DMS79 treated with DMSO at 0.1 percent for 48 hours (cell line): ENCODE results near the gene HCAR2.
"Not testable (repeated sequence)": the region's sequence is repeated elsewhere in the genome, so short reads cannot be mapped to it uniquely, and the experiment has no call there.

ENCODE experiments used
- DNase-seq: peaks from one replicate; lab custom pipeline; 2025; lab: John Stamatoyannopoulos, UW

HCAR2 gene

GRCh38 chr12:122665349-122665748 lies 37.8 kb downstream of the HCAR2 start:
- no peak for DNase-seq

DNA sequence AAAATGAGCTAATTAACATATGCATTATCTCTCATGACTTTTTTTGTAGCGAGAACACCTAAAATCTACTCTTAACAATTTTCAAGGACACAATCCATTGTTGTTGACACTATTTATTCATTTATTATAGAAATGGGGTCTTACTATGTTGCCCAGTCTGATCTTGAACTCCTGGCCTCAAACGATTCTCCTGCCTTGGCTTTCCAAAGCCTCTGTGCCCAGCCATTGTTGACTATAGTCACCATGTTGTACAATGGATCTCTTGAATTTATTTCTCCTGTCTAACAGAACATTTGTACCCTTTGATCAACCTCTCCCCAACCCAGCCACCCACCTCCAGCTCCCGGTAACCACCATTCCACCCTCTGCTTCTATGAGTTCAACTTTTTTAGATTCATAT lies 41.2 kb downstream of the HCAR2 start:
- no peak for DNase-seq

DNA sequence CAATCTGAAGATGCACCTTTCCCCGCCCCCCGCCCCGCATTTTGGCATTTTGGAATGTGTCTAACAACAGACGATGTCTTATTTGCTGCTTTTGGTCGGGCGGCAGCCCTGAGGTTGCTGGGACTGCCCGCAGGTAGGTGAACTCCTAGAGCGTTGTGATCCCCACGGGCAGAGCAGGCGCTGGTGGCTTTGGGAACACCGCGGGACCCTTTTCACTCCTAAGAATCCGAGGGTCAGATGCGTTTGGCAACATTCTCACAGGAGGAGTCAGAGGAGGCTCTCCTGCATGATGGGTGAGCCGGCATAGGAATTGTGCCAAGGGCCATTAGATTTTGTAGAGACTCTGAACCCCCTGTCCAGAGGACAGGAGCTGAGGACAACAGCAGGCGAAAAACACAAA lies 41.9 kb downstream of the HCAR2 start:
- DNase-seq: no peak

DNA sequence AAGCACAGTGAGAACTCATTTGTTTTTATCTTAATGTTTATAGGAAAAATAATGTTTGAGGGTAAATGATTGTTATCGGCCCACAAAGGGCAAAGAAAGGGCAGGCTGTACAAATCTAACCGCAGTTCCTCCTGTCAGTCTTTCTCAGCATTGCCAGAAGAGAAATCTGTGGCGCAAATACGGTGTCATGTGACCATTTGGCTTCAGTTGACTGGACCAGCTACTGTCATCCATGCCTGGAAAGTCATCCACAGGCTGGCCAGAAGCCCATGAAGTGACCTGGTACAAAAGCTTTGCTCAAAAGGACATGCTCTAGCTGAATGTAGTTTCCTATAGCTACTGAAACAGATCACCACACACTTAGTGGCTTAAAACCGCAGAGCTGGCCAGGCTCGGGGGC lies 43.6 kb downstream of the HCAR2 start:
- no peak for DNase-seq

DNA sequence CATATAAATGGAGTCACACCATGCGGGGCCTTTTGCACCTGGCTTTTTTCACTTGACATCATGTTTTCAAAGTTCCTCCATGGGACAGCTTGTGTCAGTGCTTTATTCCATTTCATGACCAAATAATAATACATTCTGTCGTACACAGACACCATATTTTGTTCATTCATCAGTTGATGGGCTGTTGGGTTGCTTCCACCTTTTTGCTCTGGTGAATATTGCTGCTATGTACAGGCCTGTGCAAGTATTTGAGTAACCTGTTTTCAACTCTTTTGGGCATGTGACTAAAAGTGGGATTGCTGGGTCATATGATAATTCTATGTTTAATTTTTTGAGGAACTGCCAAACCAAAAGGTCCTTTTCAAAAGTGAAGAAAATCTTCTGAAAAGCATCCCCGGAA lies 46.9 kb downstream of the HCAR2 start:
- DNase-seq: no peak

- not testable (repeated sequence) for DNase-seq
Measured at GRCh38 chr12:122653291-122653690, 49.9 kb downstream of the HCAR2 start.

DNA sequence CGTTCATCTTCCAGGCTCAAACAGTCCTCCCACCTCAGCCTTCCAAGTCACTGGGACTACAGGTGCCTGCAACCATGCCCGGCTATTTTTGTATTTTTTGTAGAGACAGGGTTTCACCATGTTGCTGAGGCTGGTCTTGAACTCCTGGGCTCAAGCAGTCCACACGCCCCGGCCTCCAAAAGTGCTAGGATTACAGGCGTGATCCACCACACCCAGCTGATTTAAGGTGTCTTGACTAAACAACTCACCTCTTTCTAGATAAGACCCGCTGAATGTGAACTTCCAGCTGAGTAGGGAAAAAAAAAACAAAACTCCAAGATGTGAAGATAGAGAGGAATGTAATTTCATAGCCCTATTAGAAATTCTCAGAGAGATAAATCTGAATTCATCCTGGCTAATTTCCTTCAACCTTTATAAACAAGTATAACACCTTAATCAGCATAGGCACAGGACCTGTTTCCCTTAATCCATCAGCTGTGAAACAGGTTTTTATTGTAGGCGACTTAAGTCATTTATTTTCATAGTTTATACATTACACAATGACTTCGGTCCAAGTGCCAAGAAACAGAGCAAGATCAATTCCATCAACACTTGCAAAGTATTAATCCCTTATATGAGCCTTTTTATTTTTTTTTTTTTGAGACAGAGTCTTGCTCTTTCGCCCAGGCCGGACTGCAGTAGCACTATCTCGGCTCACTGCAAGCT lies 51.5 kb downstream of the HCAR2 start:
- DNase-seq: no peak
